ENCODE measurements around the gene BMERB1. TPM values are rescaled to one million over a fixed set of nuclear protein-coding genes. Genes with fewer than 3 reads are reported as not detected.

The BMERB1 gene
- total RNA-seq, 1 donor from 2014 or later: 26.4 TPM

- Mint-ChIP-seq H3K27ac (no peak overlapping the region), H3K36me3 (no peaks in the 10 kb centered on the region), H3K4me3 (no peak overlapping the region), H3K4me1 (ENCODE audit: unreplicated experiment) (no peaks in the 10 kb centered on the region), H3K27me3 (no peaks in the 10 kb centered on the region), H3K9me3 (no peaks in the 10 kb centered on the region)
- DNase-seq (ENCODE audit: extremely low spot score, unreplicated experiment): no peak
- TF ChIP-seq CTCF (conservative IDR thresholded peaks at IDR 0.05): no peak
Observed at GRCh38 chr16:15444264-15444663, 9.9 kb downstream of the BMERB1 start.

GRCh38 chr16:15445450-15445849, 11.1 kb downstream of the BMERB1 start:
- DNase-seq (ENCODE audit: extremely low spot score, unreplicated experiment): no peak
- no peaks in the 10 kb centered on the region for H3K9me3 Mint-ChIP-seq
- no peaks in the 10 kb centered on the region for H3K36me3 Mint-ChIP-seq
- H3K27ac Mint-ChIP-seq: no peak overlapping the region
- H3K27me3 Mint-ChIP-seq: no peaks in the 10 kb centered on the region
- H3K4me1 Mint-ChIP-seq (ENCODE audit: unreplicated experiment): no peaks in the 10 kb centered on the region
- TF ChIP-seq CTCF (conservative IDR thresholded peaks at IDR 0.05): no peak
- no peak overlapping the region for H3K4me3 Mint-ChIP-seq

- no peak for DNase-seq (ENCODE audit: extremely low spot score, unreplicated experiment)
- no peak for TF ChIP-seq CTCF (conservative IDR thresholded peaks at IDR 0.05)
- Mint-ChIP-seq H3K9me3 (no peaks in the 10 kb centered on the region), H3K4me3 (no peak overlapping the region), H3K27me3 (no peaks in the 10 kb centered on the region), H3K36me3 (no peaks in the 10 kb centered on the region), H3K4me1 (ENCODE audit: unreplicated experiment) (no peaks in the 10 kb centered on the region), H3K27ac (no peak overlapping the region)
Observed at GRCh38 chr16:15446901-15447300, 12.5 kb downstream of the BMERB1 start.

DNA sequence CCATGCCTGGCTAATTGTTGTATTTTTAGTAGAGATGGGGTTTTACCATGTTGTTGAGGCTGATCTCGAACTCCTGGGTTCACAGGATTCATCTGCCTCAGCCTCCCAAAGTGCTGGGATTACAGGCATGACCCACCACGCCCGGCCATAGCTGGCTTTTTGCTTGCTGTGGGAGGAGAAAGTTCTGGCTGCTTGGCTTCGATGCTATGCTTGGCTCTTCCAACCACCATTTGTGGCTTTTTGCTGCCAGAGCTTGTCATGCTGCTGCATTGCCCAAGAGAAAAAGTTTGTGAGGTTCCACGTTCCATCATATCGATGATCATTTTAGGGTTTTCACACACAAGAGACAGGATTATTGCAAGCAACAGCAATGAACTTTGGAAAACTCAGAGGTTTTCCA, 16.2 kb downstream of the BMERB1 start:
- peaks cover 14% of the 10 kb centered on the region for H3K4me1 Mint-ChIP-seq (ENCODE audit: unreplicated experiment)
- H3K4me3 Mint-ChIP-seq: no peak overlapping the region
- no peaks in the 10 kb centered on the region for H3K36me3 Mint-ChIP-seq
- no peak for DNase-seq (ENCODE audit: extremely low spot score, unreplicated experiment)
- peaks cover 4% of the 10 kb centered on the region for H3K27me3 Mint-ChIP-seq
- no peak for TF ChIP-seq CTCF (conservative IDR thresholded peaks at IDR 0.05)
- H3K27ac Mint-ChIP-seq: no peak overlapping the region
- no peaks in the 10 kb centered on the region for H3K9me3 Mint-ChIP-seq

GRCh38 chr16:15451098-15451731, 16.8 kb downstream of the BMERB1 start:
- TF ChIP-seq CTCF (conservative IDR thresholded peaks at IDR 0.05): no peak
- no peak overlapping the region for H3K4me3 Mint-ChIP-seq
- no peak for DNase-seq (ENCODE audit: extremely low spot score, unreplicated experiment)
- H3K27me3 Mint-ChIP-seq: peaks cover 4% of the 10 kb centered on the region
- H3K36me3 Mint-ChIP-seq: no peaks in the 10 kb centered on the region
- peaks cover 18% of the 10 kb centered on the region for H3K4me1 Mint-ChIP-seq (ENCODE audit: unreplicated experiment)
- no peaks in the 10 kb centered on the region for H3K9me3 Mint-ChIP-seq
- no peak overlapping the region for H3K27ac Mint-ChIP-seq
